ENCODE results near the gene RAP1GAP. TPM values are rescaled to one million over a fixed set of nuclear protein-coding genes. Genes with fewer than 3 reads are reported as not detected.

RAP1GAP gene
- total RNA-seq, 1 donor from 2014 or later: 7.4 TPM

- TF ChIP-seq, protein P1, sequence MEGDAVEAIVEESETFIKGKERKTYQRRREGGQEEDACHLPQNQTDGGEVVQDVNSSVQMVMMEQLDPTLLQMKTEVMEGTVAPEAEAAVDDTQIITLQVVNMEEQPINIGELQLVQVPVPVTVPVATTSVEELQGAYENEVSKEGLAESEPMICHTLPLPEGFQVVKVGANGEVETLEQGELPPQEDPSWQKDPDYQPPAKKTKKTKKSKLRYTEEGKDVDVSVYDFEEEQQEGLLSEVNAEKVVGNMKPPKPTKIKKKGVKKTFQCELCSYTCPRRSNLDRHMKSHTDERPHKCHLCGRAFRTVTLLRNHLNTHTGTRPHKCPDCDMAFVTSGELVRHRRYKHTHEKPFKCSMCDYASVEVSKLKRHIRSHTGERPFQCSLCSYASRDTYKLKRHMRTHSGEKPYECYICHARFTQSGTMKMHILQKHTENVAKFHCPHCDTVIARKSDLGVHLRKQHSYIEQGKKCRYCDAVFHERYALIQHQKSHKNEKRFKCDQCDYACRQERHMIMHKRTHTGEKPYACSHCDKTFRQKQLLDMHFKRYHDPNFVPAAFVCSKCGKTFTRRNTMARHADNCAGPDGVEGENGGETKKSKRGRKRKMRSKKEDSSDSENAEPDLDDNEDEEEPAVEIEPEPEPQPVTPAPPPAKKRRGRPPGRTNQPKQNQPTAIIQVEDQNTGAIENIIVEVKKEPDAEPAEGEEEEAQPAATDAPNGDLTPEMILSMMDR (conservative IDR thresholded peaks at IDR 0.05): no peak
- no peaks in the 10 kb centered on the region for H3K27me3 Mint-ChIP-seq (ENCODE audit: low read depth)
- H3K27ac Mint-ChIP-seq (ENCODE audit: unreplicated experiment): peak overlapping the region; percentile 44
- no peak overlapping the region for H3K4me3 Mint-ChIP-seq
- H3K4me1 Mint-ChIP-seq: peaks cover 13% of the 10 kb centered on the region
- no peaks in the 10 kb centered on the region for H3K36me3 Mint-ChIP-seq (ENCODE audit: low read depth)
- no peak for DNase-seq (ENCODE audit: low read depth, low spot score)
- H3K9me3 Mint-ChIP-seq: no peaks in the 10 kb centered on the region
Measured at GRCh38 chr1:21610989-21611785, 58.0 kb downstream of the RAP1GAP start.

GRCh38 chr1:21610027-21610426, 59.1 kb downstream of the RAP1GAP start:
- Mint-ChIP-seq H3K4me3 (no peak overlapping the region), H3K4me1 (peaks cover 13% of the 10 kb centered on the region), H3K36me3 (ENCODE audit: low read depth) (no peaks in the 10 kb centered on the region), H3K9me3 (no peaks in the 10 kb centered on the region), H3K27ac (ENCODE audit: unreplicated experiment) (no peak overlapping the region), H3K27me3 (ENCODE audit: low read depth) (no peaks in the 10 kb centered on the region)
- TF ChIP-seq, protein P1 (conservative IDR thresholded peaks at IDR 0.05): no peak
- no peak for DNase-seq (ENCODE audit: low read depth, low spot score)

DNA sequence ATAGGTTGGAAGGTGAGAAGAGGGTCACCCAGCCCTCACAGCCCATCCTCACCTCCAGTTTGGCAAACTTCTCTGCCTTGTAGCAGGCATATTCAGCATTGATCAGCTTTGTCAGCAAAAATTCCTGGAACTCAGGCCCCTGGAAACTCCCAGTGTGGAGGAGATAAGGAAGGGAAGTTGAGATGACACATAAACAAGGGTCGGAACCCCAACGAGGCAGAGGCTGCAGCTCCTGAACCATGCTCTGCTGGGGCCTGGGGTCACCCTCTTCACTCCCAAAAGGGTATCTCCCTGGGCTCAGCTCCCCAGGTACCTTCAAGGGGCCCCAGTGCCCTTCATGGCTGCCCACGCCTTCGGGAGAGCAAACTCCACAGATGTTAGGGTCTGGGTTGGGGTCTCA, 60.4 kb downstream of the RAP1GAP start:
- no peaks in the 10 kb centered on the region for H3K9me3 Mint-ChIP-seq
- TF ChIP-seq, protein P1 (conservative IDR thresholded peaks at IDR 0.05): no peak
- no peak for DNase-seq (ENCODE audit: low read depth, low spot score)
- H3K4me1 Mint-ChIP-seq: peaks cover 13% of the 10 kb centered on the region
- H3K36me3 Mint-ChIP-seq (ENCODE audit: low read depth): no peaks in the 10 kb centered on the region
- no peak overlapping the region for H3K27ac Mint-ChIP-seq (ENCODE audit: unreplicated experiment)
- H3K27me3 Mint-ChIP-seq (ENCODE audit: low read depth): no peaks in the 10 kb centered on the region
- H3K4me3 Mint-ChIP-seq: no peak overlapping the region

GRCh38 chr1:21607549-21608529, 61.3 kb downstream of the RAP1GAP start:
- Mint-ChIP-seq H3K9me3 (no peaks in the 10 kb centered on the region), H3K4me1 (peaks cover 13% of the 10 kb centered on the region), H3K27ac (ENCODE audit: unreplicated experiment) (no peak overlapping the region), H3K27me3 (ENCODE audit: low read depth) (no peaks in the 10 kb centered on the region), H3K36me3 (ENCODE audit: low read depth) (no peaks in the 10 kb centered on the region), H3K4me3 (peak overlapping the region; percentile 10)
- TF ChIP-seq, protein P1 (conservative IDR thresholded peaks at IDR 0.05): no peak
- peak; percentile 90 for DNase-seq (ENCODE audit: low read depth, low spot score)

GRCh38 chr1:21605964-21606705, 63.0 kb downstream of the RAP1GAP start:
- H3K4me1 Mint-ChIP-seq: peaks cover 13% of the 10 kb centered on the region
- no peaks in the 10 kb centered on the region for H3K36me3 Mint-ChIP-seq (ENCODE audit: low read depth)
- H3K4me3 Mint-ChIP-seq: no peak overlapping the region
- TF ChIP-seq, protein P1 (conservative IDR thresholded peaks at IDR 0.05): no peak
- no peak for DNase-seq (ENCODE audit: low read depth, low spot score)
- H3K27me3 Mint-ChIP-seq (ENCODE audit: low read depth): no peaks in the 10 kb centered on the region
- no peak overlapping the region for H3K27ac Mint-ChIP-seq (ENCODE audit: unreplicated experiment)
- H3K9me3 Mint-ChIP-seq: no peaks in the 10 kb centered on the region

All from neural crest cell (in vitro differentiated cells).